Measurements from ENCODE around the gene RAI1.

The RAI1 gene

DNA sequence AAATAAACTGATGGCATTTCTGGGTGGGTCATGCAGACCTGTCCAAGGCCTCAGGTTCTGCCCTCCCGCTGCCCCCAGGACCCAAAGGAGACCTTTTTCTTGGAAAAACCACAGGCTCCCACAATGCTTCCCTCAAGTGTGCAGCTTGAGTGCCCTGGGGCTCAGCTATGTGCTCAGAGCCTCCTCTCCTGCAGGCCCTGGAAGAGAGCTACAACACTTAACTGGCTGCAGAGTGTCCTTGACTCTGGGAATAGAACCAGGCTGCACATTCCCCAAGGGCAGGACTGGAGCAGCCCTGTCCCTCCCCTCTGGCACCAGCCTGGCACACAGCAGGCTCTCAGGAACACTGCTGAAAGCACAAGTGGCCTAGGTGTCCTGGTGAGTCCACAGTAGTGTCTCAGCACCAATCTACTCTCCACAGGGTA is 160.4 kb downstream of the RAI1 start:
- DNase-seq (ENCODE audit: low read depth in 1 of 2, low spot score in 1 of 2) = no peak

DNA sequence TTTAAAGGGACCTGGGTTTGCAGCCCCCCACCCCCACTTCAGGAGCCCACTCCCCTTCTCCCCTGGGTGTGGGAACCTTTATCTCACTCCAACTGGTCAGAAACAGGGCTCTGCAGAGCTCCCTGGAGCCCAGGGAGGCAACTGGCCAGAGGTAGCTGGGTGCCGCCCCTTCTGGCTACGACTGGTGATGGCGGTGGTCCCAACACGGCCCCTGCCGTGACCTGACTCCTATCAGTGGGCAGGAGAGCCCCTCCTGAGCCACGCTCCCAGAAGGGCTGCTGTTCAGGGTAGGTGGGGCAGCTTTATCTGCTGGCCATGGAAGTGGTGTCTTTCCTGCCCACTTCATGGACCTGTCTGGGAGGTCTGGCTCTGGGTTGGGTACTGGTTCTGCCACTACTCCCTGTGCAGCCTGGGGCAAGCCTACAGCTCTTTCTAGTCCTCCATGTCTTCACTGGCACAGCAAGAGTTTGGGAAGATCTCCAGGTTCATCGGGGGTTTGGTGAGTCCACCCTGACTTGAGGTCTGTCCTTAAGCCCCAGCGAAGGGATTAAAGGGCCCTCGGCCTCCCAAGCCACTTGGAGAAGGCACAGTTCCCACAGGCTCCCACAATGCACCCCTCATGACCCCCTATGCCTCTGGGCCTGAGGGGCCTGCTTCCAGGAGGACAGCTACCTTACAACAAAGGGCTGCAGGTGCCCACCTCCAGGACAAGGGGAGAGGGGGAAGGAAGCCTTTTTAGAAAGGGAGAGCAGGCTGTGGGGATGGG is 161.0 kb downstream of the RAI1 start:
- DNase-seq (ENCODE audit: low read depth in 1 of 2, low spot score in 1 of 2) = no peak

DNA sequence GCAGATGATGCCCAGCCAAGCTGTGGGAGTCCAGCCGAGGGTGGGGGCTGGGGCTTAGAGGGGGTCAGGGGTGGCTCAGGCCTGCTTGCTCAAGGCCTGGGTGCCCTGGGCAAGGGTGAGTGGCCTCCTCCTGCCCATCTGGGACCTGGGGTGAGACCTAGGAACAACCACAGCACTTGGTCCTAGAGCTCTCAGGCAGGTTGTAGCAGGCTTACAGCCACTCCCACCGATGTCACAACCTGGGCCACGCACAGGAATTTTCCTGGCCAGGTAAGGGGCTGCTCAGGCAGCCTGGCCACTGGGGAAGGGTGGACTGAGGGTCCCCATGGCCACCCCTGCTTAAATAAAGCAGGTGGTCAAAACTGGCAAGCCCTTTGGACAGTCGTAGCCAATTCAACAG is 161.8 kb downstream of the RAI1 start:
- no peak for DNase-seq (ENCODE audit: low read depth in 1 of 2, low spot score in 1 of 2)

DNA sequence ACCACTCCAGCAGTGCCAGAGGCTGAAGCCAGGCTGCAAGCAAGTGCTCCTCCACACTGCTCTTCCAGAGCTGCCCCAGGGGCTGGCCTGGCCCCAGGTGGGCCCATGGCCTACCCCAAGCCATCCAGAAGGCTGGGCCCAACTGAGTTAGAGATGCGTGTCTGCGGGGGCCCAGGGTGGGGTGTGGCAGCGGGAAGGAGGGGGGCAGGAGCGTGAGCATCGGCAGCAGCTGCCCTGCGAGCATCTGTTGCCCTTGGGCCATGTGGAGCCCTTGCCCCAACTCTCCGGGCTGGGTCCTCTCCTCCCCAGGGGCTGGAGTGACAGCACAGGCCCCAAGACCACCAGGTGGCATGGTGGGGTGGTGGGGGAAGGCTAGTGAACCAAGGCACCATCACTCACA is 162.8 kb downstream of the RAI1 start:
- DNase-seq (ENCODE audit: low read depth in 1 of 2, low spot score in 1 of 2) = no peak

DNA sequence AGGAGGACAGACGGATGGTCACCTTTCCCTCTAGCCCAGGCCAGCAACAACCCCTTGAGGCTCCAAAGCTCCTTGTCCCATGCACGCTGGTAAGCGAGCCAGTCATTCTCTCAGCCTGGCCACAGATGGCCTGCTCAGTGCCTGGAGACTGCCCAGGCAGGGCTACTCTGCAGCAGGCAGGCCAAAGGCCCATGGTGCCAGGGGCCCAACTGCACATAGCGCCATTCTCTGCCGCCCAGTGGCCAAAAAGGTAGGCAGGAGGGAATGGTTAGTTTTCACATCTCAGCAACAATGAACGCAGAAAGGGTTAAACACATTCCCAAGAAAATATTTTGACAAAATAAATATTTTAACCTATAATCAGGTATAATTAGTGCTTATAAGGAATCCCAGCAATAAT is 163.2 kb downstream of the RAI1 start:
- no peak for DNase-seq (ENCODE audit: low read depth in 1 of 2, low spot score in 1 of 2)

DNA sequence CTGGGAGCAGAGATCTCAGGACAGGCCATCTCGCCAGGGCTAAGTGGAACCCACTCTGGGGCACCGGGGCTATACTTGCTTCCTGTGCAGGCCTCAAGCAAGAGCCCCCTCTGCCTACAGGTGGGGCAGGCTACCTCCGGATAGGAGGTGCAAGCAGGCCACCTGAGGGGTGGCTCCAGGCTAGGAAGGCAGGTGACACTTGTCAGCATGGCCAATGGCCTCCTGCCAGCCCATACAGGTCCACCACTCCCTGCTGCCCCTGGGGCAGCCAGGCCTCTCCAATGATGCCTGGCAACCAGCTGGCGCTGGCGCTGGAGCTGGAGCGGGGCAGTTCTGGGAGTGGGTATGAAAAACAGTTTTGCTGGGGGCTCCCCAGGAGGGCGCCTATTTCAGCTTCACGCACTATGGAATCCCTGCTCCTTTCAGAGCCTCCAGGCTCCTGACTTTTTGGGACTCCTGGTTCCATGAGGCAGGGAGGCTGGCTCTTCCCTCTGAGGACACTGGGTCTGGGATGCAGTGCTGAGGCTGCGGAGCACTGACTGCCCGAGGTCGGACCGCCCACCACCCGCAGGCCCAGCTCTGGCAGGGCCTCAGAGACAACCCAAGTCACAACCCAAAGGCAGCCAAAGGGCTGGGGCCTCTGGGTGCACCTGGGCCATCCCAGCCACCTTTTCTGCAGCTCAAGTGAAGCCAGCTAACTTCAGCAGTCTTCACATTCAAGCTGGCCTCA is 164.0 kb downstream of the RAI1 start:
- no peak for DNase-seq (ENCODE audit: low read depth in 1 of 2, low spot score in 1 of 2)

DNA sequence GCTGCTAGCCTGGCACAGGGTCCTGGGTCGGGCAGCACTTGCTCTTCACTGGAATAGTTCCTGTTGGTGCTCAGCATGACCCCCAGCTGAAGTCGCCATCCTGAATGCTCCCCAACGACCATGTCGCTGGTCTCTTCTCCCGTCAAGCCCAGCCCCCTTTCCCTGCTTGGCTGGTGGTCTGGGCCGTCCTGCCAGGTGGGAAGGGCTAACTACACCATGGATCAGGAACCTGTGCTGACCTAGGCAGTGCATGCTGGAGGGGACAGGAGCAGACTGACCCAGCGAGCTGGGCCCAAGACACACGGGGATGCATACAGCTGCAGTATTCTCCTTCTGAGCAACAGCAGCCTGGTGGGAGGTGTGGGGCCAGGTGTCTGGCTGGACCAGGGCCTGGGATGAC is 164.7 kb downstream of the RAI1 start:
- DNase-seq (ENCODE audit: low read depth in 1 of 2, low spot score in 1 of 2) = no peak

DNA sequence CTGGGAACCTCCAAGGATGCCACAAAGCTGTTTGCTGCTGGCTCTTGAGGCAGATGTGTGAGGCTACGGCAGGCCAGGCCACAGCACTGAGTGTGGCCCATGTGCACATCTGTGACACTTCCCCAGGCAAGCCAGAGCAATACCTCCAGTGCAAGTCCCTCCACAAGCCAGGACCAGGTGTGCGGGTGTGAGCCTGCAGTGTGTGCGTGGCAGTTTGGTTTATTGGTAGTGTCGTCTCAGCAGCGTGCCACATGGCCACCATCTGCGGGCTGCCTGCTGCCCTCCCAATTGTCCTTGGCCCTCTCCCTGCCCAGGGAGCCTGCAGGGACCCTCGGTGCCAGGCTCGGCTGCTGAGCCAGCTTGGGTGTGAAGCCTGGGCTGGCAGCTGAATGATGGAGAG is 165.4 kb downstream of the RAI1 start:
- DNase-seq (ENCODE audit: low read depth in 1 of 2, low spot score in 1 of 2) = no peak

DNA sequence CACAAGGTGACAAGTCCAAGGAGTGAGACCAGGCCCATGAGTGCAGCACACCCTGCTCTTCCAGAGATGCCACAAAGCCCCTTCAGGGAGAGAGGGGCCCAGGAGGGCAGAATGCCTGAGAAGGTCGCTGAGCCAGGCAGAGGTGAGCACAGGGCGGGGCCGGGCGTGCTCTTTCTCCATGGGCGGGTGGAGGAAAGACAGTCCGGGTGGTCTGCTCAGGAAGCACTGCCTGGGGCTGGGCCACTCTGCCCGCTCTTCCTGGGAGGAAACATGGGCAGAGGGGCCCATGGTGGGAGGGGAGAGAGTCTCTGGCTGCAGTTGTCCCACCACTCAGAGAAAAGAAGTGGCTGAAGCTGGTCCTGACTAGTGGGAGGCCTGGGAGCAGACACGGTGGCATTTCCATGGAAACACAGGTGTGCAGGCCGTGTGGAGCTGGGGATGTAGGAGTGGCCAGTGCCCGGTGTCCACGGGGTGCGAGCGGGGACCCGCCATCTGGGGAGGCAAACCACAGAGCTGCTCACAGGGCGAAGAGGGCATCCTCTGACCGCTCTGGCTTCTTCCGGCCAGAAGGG is 165.9 kb downstream of the RAI1 start:
- no peak for DNase-seq (ENCODE audit: low read depth in 1 of 2, low spot score in 1 of 2)

DNA sequence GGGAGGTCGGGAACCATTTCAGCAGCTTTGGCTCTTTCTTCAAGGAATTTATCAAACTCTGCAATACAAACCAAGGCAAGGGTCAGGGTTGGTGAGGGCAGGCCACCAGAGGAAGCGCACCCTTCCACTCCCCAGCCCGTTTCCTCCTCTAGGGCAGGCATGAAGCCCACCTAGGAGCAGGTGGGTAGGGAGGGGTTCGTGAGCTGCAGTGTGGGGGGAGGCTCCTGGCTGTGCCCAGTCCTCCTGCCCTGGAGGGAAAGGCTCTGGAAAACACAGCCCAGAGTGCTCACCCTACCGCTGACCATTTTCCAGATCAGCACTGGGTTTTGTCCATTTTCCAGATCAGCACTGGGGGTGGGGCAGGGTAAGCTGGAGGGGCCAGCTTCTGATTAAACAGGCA is 166.5 kb downstream of the RAI1 start:
- DNase-seq (ENCODE audit: low read depth in 1 of 2, low spot score in 1 of 2) = no peak

DNA sequence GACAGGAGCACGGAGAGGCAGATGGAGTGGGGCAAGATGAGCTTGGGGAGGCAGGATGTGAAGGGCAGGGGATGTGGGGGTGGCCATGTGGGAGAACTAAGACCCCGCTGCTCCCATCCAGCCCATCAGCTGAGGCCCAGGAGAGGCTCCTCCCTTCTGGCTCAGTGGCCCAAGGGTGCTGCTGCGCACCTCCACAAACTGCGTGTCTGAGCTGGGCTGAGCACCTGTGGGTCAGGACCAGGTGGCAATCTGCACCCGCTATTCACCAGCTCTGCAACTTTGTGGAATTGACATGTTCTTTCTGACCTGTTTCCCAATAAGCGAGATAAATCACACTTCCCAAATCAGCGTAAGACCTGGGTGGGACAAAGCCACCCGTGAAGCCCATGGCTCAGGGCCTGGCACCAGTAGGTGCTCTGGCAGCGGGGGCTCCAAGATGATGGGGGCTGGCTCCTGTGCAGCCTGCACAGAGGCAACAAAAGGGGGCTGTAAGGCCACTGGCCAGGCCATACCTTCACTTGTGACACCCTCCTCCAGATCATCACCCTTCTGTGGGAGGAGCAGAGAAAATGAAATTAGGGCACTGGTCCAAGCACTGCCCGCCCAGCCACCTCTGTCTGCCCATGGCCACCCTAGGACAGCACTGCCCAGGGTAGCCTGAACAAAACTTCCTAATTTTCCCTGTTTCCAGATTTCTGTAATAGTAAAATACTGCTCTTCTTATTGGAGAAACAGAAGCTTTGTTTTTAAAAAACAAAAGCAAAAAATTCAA is 167.2 kb downstream of the RAI1 start:
- no peak for DNase-seq (ENCODE audit: low read depth in 1 of 2, low spot score in 1 of 2)

DNA sequence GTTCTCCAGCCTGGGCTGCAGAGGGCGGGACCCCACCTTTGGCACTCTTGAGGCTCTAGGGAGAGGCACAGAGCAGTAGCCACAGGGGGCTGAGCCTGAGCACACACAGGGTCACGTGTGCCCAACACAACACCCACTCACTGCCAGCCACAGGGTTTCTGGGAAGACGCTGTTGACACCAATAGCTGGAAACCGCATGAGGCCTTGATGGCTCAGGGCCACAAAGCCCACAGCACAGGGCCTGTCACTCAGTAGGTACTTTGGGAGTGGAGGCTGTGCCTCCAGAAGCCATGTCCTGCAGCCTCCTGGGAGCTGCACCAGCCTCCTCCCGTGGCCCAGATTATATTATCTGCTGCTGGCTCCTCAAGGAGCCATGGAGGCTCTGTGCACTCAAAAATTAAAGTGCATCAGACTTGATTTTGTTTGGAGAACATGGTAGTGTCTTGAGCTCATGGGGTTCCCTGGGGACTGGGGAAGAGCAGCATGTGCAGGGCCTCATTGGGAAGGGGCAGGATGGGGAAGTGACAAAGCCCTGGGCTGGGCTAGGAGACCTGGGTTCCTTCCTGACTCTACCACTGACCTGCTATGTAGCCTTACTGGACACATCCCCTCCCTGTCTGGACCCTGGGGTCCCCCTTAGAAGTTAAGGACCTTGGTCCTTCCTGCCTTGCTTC is 168.0 kb downstream of the RAI1 start:
- peak in 1 of 2 donors; percentile 75 for DNase-seq (ENCODE audit: low read depth in 1 of 2, low spot score in 1 of 2)

DNA sequence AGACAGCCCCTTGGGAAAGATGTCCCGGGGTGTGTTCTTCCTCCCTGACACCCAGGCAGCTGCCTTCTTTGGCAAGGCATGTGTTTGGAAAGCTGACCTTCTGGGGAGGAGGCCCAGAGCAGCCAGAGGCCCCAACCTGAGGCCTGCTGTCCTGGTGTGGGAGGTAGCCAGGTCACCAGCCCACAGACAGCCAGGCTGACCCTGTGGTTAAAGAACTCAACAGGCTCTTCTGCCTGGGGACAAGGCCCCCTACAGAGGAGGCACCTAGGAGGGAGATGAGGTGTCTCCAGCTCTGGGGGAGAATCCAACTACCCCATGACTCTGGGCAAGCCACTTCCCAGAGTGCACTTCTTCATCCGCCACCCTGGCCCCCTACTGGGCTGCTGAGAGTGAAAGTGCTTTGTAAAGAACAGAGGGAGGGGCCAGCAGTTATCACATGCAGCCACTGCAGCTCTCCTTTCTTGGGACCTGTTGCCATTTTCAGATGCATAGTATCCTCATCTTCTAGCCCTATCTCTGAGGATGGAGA is 168.7 kb downstream of the RAI1 start:
- peak in 1 of 2 donors; percentile 39 for DNase-seq (ENCODE audit: low read depth in 1 of 2, low spot score in 1 of 2)

DNA sequence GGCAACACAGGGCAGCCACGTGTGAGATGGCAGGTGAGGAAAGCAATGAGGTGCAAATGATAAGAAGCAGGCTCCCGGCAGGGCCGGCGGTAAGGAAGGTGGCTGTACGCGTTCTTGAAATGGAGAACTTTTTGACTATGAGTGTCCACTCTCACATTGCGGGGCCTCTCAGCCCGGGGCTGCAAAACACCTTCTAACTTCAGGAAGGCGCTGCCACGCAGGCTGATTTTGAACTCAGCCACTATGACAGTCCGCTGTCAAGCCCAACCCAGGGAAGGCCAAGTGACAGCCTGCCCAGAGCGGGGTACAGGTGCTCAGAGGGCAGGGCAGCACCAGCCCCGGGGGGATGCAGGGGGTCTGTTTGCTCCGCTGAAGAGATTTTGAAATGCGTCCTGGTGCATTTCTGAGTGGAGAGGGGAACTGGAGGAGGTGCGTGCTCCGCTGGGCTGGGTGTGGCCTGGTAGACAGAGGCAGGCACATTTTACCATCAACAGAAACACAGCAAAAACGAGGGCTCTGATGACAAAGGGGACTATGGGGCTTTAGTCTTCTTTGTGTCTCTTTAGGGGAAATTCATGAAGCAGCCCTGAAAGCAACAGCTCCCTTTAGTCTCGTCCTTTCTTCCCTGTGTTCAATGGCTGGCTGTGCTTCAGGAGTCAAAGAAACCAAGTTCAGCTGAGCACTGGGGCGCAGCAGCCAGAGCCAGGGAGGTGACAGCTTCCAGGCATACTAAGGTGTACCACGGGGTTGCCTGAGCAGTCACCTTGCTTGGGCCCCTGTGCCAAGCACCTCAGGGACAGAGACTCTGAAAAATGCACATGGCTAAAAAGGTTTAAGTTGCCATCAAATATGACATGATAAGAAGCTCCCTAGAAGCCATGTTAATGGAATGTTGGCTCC is 170.1 kb downstream of the RAI1 start:
- no peak for DNase-seq (ENCODE audit: low read depth in 1 of 2, low spot score in 1 of 2)

DNA sequence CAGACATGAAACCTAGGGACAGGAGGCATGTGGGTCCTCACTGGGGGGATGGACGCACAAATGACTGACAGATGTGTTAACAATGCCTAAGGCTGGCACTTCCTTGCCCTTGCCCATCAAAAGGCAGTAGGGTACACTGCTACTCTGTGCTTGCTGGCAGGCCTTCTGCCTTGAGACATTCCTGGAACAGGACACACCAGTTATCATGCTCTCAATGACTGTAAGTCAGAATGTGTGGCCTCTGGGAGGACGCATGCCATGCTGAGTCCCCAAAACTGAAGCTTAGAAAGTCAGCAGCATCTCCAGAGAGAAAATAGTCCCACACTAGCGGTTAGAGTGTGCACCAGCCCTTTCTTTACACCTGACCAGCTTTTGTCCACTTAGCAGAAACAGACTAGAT is 171.7 kb downstream of the RAI1 start:
- no peak for DNase-seq (ENCODE audit: low read depth in 1 of 2, low spot score in 1 of 2)

DNA sequence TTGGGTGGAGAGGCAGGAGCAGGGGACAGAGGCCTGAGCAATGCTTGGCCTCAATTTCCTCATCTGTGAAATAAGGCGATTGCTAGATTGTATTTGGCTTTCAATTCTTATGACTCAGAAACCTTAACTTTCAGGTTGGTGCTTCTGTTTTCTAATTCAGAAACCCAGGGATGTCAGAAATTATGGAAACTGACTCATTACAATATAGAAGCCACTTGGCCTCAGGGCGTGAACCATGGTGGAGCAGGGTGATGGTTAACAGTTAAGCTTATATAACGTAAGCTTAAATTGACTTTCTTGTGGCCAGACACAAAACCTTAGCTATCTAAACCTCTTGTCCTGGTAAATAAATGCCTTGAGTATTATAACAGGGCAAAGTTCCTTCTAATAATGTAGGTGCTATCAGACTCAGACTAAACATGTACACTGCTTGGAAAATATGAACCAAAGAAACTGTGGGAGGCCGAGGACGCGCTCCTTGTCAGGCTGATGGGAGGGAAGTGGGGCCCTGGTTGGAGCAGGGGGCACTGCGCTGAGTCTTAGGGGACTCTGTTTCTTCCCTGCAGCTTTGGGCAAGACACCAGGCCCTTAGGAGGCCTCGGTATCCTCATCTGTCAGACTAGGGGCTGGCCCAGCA is 172.7 kb downstream of the RAI1 start:
- DNase-seq (ENCODE audit: low read depth in 1 of 2, low spot score in 1 of 2) = peak in 1 of 2 donors; percentile 48

DNA sequence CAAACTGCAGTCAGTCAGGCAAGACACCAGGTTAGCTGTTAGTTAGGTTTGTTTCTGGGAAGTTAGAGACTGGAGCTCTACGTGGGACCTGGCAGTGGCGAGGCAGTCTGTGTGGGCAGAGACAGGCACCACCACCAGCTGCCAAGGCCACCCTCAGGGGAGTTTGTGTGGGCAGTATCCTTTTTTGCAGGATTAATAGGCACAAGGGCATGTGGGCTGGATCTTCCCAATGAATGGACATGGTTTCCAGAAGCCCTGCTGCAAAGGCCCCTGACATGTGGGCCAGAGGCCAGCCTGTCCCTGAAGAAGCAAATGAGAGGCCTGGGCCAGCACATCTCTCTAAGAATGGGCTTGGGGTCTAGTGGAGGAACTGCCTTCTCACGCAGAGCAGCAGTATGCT is 174.7 kb downstream of the RAI1 start:
- no peak for DNase-seq (ENCODE audit: low read depth in 1 of 2, low spot score in 1 of 2)

DNA sequence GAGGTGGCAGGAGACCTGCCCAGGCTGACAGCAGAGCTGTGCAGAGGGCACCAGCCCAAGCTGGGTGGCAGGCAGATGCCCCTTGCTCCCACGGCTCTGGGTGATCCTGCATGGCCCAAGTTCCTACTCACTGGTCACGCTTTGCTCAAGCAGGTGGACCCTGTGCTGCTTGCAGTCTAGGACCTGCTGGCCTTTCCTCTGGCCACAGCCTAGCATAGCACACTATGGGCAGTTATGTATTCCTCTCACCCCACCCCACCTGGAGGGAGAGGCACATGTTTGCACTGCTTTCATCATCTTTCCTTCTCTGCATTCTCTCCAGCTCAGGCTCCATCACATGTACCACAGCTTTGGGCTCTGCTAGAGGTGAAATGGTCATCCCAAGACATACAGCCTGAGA is 175.1 kb downstream of the RAI1 start:
- DNase-seq (ENCODE audit: low read depth in 1 of 2, low spot score in 1 of 2) = no peak

DNA sequence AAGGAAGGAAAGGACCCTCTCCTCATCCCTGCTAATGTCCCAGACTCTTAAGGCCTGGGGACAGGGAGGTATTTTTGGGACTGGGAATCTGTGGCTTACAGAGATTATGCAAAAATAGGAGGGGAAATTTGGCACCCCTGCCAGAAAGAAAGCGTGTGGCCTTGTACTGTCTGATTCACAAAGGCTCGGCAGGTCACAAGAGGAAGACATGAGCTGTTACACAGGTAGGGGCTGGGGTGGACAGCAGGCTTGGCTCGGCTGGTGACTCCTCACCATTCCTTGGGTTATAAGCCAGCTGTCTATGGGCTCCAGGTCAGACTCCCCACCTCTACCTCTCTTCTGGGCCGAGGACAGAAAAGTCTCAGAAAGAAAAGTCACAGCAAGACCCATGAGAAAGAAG is 176.2 kb downstream of the RAI1 start:
- DNase-seq (ENCODE audit: low read depth in 1 of 2, low spot score in 1 of 2) = no peak
